K562 (cell line): ENCODE data around the gene MYOZ3. TPM values are rescaled to one million over a fixed set of nuclear protein-coding genes. Genes with fewer than 3 reads are reported as not detected.

Experiments used
- ATAC-seq: fragments of 200-7000 bp; cut with Tn5 transposase; 3 replicates; pipeline ENCODE4 v1.9.1; 2020; ENCODE audit warnings: moderate library complexity
- BruUV-seq: library from RNA; stranded (reverse); fragments of 400-500 nt; replicated peaks from 2 replicates; lab custom pipeline; 2021; lab: Mats Ljungman, UMichigan
- CTCF ChIA-PET: fragments of 300-600 bp; formaldehyde crosslinking; extraction: SDS; loops from one replicate; lab custom pipeline; 2021; ENCODE audit warnings: low intra/inter-chr PET ratio; lab: Yijun Ruan, JAX
- POLR2A ChIA-PET: fragments of 300-600, 350-650 bp; sonication (Branson Sonifier 250); formaldehyde crosslinking; extraction: SDS; loops from one replicate; lab custom pipeline; 2021; ENCODE audit warnings: antibody characterized with exemption, inconsistent platforms; lab: Yijun Ruan, JAX
- DNase-seq, 4 experiments: peaks; one replicate each; pipeline versions ENCODE4 v3.0.0 to v3.0.0-alpha.2; 2011 to 2018; ENCODE audit warnings: low spot score in 3 of 4, mixed read lengths in 3 of 4; ENCODE audit errors: extremely low read depth in 1 of 4
- FAIRE-seq: peaks from 2 replicates; lab custom pipeline; 2011; peaks lifted over from hg19 to GRCh38; lab: Jason Lieb, UNC
- H2AFZ ChIP-seq: 2 replicates; pipeline ENCODE4 v1.6.0; 2011; ENCODE audit warnings: low read depth, low read length, control low read depth, inconsistent platforms
- H3K27ac ChIP-seq: fragments of 200-600 bp; 3 replicates; pipeline ENCODE4 v1.8.0; 2011; ENCODE audit warnings: low read depth, mild to moderate bottlenecking, control low read depth, inconsistent platforms, low read length, moderate library complexity, mixed read lengths; ENCODE audit errors: extremely low read depth
- H3K27me3 ChIP-seq, 2 experiments: fragments of 300-600 bp in 1 of 2; 2 replicates in 1 of 2; 3 replicates in 1 of 2; pipeline versions ENCODE4 v1.6.0 to v1.8.0; 2011; ENCODE audit warnings: inconsistent platforms in 2 of 2, low read length in 2 of 2, mild to moderate bottlenecking in 1 of 2, mixed read lengths in 1 of 2, moderate library complexity in 1 of 2; ENCODE audit not compliant: control insufficient read depth in 2 of 2, insufficient read depth in 2 of 2
- H3K36me3 ChIP-seq: fragments of 300-600 bp; 3 replicates; pipeline ENCODE4 v1.8.0; 2011; ENCODE audit warnings: mild to moderate bottlenecking, low read length, inconsistent platforms; ENCODE audit not compliant: control insufficient read depth, insufficient read depth
- H3K4me1 ChIP-seq, 2 experiments: fragments of 200-600 bp in 1 of 2; replicated peaks in 1 of 2; 2 replicates in 1 of 2; 3 replicates in 1 of 2; pipeline versions ENCODE4 v1.5.1 to v1.8.0; 2011; ENCODE audit warnings: inconsistent platforms in 2 of 2, low read length in 2 of 2, mild to moderate bottlenecking in 1 of 2, mixed read lengths in 1 of 2, moderate library complexity in 1 of 2; ENCODE audit not compliant: control insufficient read depth in 2 of 2, insufficient read depth in 2 of 2
- H3K4me2 ChIP-seq: 2 replicates; pipeline ENCODE4 v1.6.1; 2011; ENCODE audit warnings: low read length, control low read depth, inconsistent platforms, mixed read lengths; ENCODE audit not compliant: insufficient read depth
- H3K4me3 ChIP-seq: fragments of 200-600 bp; sonication (generic), shearing (Covaris generic); 2 replicates; pipeline ENCODE4 v1.5.1; 2016; ENCODE audit warnings: control low read depth, inconsistent platforms
- H3K79me2 ChIP-seq: fragments of 200-600 bp; 3 replicates; pipeline ENCODE4 v1.8.0; 2011; ENCODE audit warnings: low read length, inconsistent platforms; ENCODE audit not compliant: control insufficient read depth, insufficient read depth
- H3K9ac ChIP-seq, 2 experiments: 2 replicates each; pipeline versions ENCODE4 v1.6.0 to v1.6.1; 2011; ENCODE audit warnings: low read depth in 2 of 2, low read length in 2 of 2, control low read depth in 1 of 2, inconsistent platforms in 1 of 2, mild to moderate bottlenecking in 1 of 2, mixed read lengths in 1 of 2; ENCODE audit not compliant: insufficient read depth in 1 of 2
- H3K9me1 ChIP-seq: one replicate; pipeline ENCODE4 v1.6.0; 2011; ENCODE audit warnings: inconsistent platforms, mild to moderate bottlenecking, low read length, moderate library complexity; ENCODE audit not compliant: control insufficient read depth, insufficient read depth
- H3K9me3 ChIP-seq: replicated peaks from 2 replicates; pipeline ENCODE4 v1.5.1; 2011; ENCODE audit warnings: low read depth, low read length, inconsistent platforms; ENCODE audit not compliant: control insufficient read depth, insufficient read depth
- H4K20me1 ChIP-seq: replicated peaks from 2 replicates; pipeline ENCODE4 v1.6.1; 2011; ENCODE audit warnings: low read length, inconsistent platforms, mixed read lengths; ENCODE audit not compliant: control insufficient read depth, insufficient read depth
- BRCA1 ChIP-seq, 2 experiments: fragments of 450-650 bp in 1 of 2; sonication (generic) in 1 of 2; formaldehyde crosslinking in 1 of 2; IDR thresholded peaks; 2 replicates each; pipeline versions ENCODE4 v1.5.0 to v1.6.1; 2017 to 2020; ENCODE audit warnings: mild to moderate bottlenecking in 1 of 2, missing genetic modification reagents in 1 of 2
- CBFA2T2 ChIP-seq: fragments of 450-650 bp; conservative IDR thresholded peaks from 2 replicates; pipeline ENCODE4 v1.6.1; 2017; ENCODE audit warnings: mild to moderate bottlenecking
- CEBPB ChIP-seq: fragments of 450-650 bp; IDR thresholded peaks from 2 replicates; pipeline ENCODE4 v1.6.1; 2016; ENCODE audit warnings: missing genetic modification characterization, missing compliant biosample characterization
- CTBP1 ChIP-seq: fragments of 450-650 bp; IDR thresholded peaks from 2 replicates; pipeline ENCODE4 v1.6.1; 2016; ENCODE audit warnings: borderline replicate concordance
- GATAD2A ChIP-seq: fragments of 450-650 bp; IDR thresholded peaks from 2 replicates; pipeline ENCODE4 v1.6.1; 2017
- JUND ChIP-seq, 2 experiments: IDR thresholded peaks; 2 replicates in 1 of 2; 3 replicates in 1 of 2; pipeline ENCODE4 v1.6.1; 2011; ENCODE audit warnings: borderline replicate concordance in 2 of 2, low read depth in 2 of 2, low read length in 2 of 2, improper control_type of control experiment in 1 of 2, missing biosample characterization in 1 of 2, missing genetic modification characterization in 1 of 2, missing genetic modification reagents in 1 of 2
- MTA1 ChIP-seq: fragments of 450-650 bp; IDR thresholded peaks from 2 replicates; pipeline ENCODE4 v1.6.1; 2017; ENCODE audit warnings: borderline replicate concordance
- MTF1 ChIP-seq: fragments of 250-450 bp; sonication (Bioruptor Pico); IDR thresholded peaks from 2 replicates; pipeline ENCODE4 v1.9.0; 2021; ENCODE audit warnings: moderate library complexity, mild to moderate bottlenecking, inconsistent platforms, borderline replicate concordance
- POLR3G ChIP-seq: IDR thresholded peaks from 2 replicates; pipeline ENCODE4 v1.6.1; 2011; ENCODE audit not compliant: insufficient read length, insufficient replicate concordance; ENCODE audit errors: extremely low read depth
- ZBED1 ChIP-seq: IDR thresholded peaks from 2 replicates; pipeline ENCODE4 v1.6.1; 2014
- ZFP30 ChIP-seq: fragments of 250-450 bp; sonication (Bioruptor Pico); IDR thresholded peaks from 2 replicates; pipeline ENCODE4 v1.8.0; 2022; ENCODE audit warnings: moderate library complexity, mild to moderate bottlenecking, inconsistent platforms, borderline replicate concordance
- ZNF121 ChIP-seq: sonication (generic); formaldehyde crosslinking; conservative IDR thresholded peaks from 2 replicates; pipeline ENCODE4 v1.8.0; 2022; ENCODE audit warnings: missing genetic modification reagents
- ZNF354B ChIP-seq: fragments of 250-450 bp; sonication (Bioruptor Pico); IDR thresholded peaks from 2 replicates; pipeline ENCODE4 v1.4.0; 2020
- ZNF507 ChIP-seq: conservative IDR thresholded peaks from 2 replicates; pipeline ENCODE4 v1.6.1; 2017; ENCODE audit warnings: missing genetic modification characterization, missing compliant biosample characterization
- ZNF589 ChIP-seq: fragments of 200-800 bp; sonication (Bioruptor generic); IDR thresholded peaks from 2 replicates; pipeline ENCODE4 v1.6.1; 2016; ENCODE audit warnings: low read depth, missing genetic modification characterization, missing compliant biosample characterization
- WGBS: fragments of 100-300 bp; shearing (Covaris generic); methylation state at CpG from one replicate; pipeline ENCODE4 v1.1.6; 2016; ENCODE audit warnings: low coverage, mixed read lengths; ENCODE audit not compliant: insufficient coverage; ENCODE audit errors: missing lambda C conversion rate; 5-methylcytosine and 5-hydroxymethylcytosine counted together
- in situ Hi-C: fragments of 300-500 bp; cut with MboI; formaldehyde crosslinking; loops from 4 replicates; pipeline ENCODE4 v1.15.0; 2018; ENCODE audit warnings: inconsistent platforms, mixed read lengths
- intact Hi-C: fragments of 100-400 bp; cut with micrococcal nuclease; formaldehyde crosslinking; loops from 2 replicates; pipeline ENCODE4 v1.14.2; 2022
- polyA plus RNA-seq, 8 experiments: library from polyadenylated mRNA; depleted of rRNA in 4 of 8; stranded (reverse) in 5 of 8; unstranded in 3 of 8; fragments of >200 nt; fragmentation: Nextera tagmentation in 2 of 8; fragmentation: Illumina TruSeq in 1 of 8; extraction: Ambion mirVana in 2 of 8; extraction: Trizol in 1 of 8; gene quantifications; 2 replicates each; pipeline versions ENCODE4 v1.2.1 to v1.2.3, GENCODE V29; 2011 to 2014; ENCODE audit warnings: inconsistent platforms in 1 of 8, missing spikeins in 1 of 8
- total RNA-seq, 7 experiments: library from RNA; depleted of rRNA in 6 of 7; stranded (reverse); fragments of >200 nt in 6 of 7; fragmentation: Illumina TruSeq in 2 of 7; extraction: Trizol in 2 of 7; gene quantifications; 2 replicates each; pipeline versions ENCODE4 v1.2.1 to v1.2.3, GENCODE V29; 2011 to 2021; ENCODE audit warnings: low replicate concordance in 1 of 7
- TF ChIP-seq, protein P1 (sequence below), 2 experiments: fragments of 150-350 bp in 1 of 2; IDR thresholded peaks; 2 replicates each; pipeline ENCODE4 v1.6.1; 2012 to 2016; ENCODE audit warnings: low read depth in 2 of 2, low read length in 2 of 2, mild to moderate bottlenecking in 1 of 2, moderate library complexity in 1 of 2
- TF ChIP-seq, protein P2 (sequence below): fragments of 450-650 bp; IDR thresholded peaks from 2 replicates; pipeline ENCODE4 v1.6.1; 2017; ENCODE audit warnings: mild to moderate bottlenecking, moderate library complexity
- TF ChIP-seq, protein P3 (sequence below): IDR thresholded peaks from 2 replicates; pipeline ENCODE4 v1.6.1; 2014; ENCODE audit warnings: antibody characterized with exemption

MYOZ3 gene
- total and polyA plus RNA-seq, 9 of the 15 experiments (the other 6 are each of a cell fraction or from before 2014, with no cell fraction given), result not detected

DNA sequence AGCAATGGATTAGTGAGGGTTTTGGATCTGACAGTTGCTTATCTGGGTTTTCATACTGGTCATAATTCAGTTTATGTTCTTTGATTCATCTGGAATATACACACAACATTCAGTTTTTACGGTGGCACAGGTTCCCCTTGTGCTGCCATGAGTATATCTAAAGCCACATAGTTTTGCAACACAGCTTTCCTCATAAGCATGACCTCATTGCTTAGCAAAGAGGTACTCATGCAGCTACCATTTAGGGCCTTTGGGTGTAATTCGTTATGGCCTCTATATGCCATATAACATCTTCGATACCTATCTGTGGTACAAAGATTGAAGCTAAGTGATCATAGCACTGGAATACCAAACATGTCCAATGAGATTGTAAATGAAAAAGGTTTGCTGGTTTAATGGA is 42.7 kb downstream of the MYOZ3 start:
- H3K27me3 ChIP-seq, result no peaks in the 10 kb centered on the region
- H3K9me1 ChIP-seq, result no peaks in the 10 kb centered on the region
- peaks cover 18% of the 10 kb centered on the region for H3K36me3 ChIP-seq
- peaks cover 0 to 20% of the 10 kb centered on the region in 2 experiments; a peak in 3 of 5 replicates for H3K4me1 ChIP-seq
- H3K79me2 ChIP-seq, result peaks cover 21% of the 10 kb centered on the region
- 36% methylated on average over 3 of the region's 3 CpGs for WGBS
- no peak overlapping the region for H3K9ac ChIP-seq
- no peaks in the 10 kb centered on the region for H4K20me1 ChIP-seq
- 0 out of 3 replicates have a peak overlapping the region, but pooled peaks have one; percentile 22 for H3K27ac ChIP-seq
- no peak overlapping the region for H3K4me3 ChIP-seq
- in situ Hi-C loops, result no loop called here
- no TSS peak for BruUV-seq
- no peak for DNase-seq
- FAIRE-seq, result peak; percentile 6
- POLR2A ChIA-PET, result interaction anchor here (0.6 to 2.6 kb wide), 11 partner anchors 8 to 145 kb away, joined by 3 to 9 read pairs (median 3); partner anchors contain the start of gene DCTN4
- H3K9me3 ChIP-seq, result no peaks in the 10 kb centered on the region
- no peak overlapping the region for H3K4me2 ChIP-seq
- H2AFZ ChIP-seq, result peak overlapping the region; percentile 7; the same call in 1 of the 2 replicates
- ATAC-seq, result no peak
- CTCF ChIA-PET, result no interaction called here
- intact Hi-C loops, result loop anchor here (5.0 kb wide), 1 partner anchor 54 kb away; the partner anchor contains the start of gene DCTN4
- TF ChIP-seq ZNF121 (CRISPR knock-in tag), result no peak
- TF ChIP-seq ZBED1, result no peak
- no peak for TF ChIP-seq POLR3G
- TF ChIP-seq MTA1, result no peak
- peak; percentile 47; the same call in 1 of the 2 replicates for TF ChIP-seq JUND (IDR thresholded peaks at IDR 0.05; ENCODE audit: borderline replicate concordance, low read depth, low read length)
- TF ChIP-seq JUND (tag; IDR thresholded peaks at IDR 0.05; ENCODE audit: borderline replicate concordance, low read depth, low read length), result peak; percentile 62; the same call in 1 of the 3 replicates
- TF ChIP-seq, protein P1, sequence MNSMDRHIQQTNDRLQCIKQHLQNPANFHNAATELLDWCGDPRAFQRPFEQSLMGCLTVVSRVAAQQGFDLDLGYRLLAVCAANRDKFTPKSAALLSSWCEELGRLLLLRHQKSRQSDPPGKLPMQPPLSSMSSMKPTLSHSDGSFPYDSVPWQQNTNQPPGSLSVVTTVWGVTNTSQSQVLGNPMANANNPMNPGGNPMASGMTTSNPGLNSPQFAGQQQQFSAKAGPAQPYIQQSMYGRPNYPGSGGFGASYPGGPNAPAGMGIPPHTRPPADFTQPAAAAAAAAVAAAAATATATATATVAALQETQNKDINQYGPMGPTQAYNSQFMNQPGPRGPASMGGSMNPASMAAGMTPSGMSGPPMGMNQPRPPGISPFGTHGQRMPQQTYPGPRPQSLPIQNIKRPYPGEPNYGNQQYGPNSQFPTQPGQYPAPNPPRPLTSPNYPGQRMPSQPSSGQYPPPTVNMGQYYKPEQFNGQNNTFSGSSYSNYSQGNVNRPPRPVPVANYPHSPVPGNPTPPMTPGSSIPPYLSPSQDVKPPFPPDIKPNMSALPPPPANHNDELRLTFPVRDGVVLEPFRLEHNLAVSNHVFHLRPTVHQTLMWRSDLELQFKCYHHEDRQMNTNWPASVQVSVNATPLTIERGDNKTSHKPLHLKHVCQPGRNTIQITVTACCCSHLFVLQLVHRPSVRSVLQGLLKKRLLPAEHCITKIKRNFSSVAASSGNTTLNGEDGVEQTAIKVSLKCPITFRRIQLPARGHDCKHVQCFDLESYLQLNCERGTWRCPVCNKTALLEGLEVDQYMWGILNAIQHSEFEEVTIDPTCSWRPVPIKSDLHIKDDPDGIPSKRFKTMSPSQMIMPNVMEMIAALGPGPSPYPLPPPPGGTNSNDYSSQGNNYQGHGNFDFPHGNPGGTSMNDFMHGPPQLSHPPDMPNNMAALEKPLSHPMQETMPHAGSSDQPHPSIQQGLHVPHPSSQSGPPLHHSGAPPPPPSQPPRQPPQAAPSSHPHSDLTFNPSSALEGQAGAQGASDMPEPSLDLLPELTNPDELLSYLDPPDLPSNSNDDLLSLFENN (IDR thresholded peaks at IDR 0.05; ENCODE audit: low read depth in 2 of 2, low read length in 2 of 2), result no peak
- TF ChIP-seq, protein P2, sequence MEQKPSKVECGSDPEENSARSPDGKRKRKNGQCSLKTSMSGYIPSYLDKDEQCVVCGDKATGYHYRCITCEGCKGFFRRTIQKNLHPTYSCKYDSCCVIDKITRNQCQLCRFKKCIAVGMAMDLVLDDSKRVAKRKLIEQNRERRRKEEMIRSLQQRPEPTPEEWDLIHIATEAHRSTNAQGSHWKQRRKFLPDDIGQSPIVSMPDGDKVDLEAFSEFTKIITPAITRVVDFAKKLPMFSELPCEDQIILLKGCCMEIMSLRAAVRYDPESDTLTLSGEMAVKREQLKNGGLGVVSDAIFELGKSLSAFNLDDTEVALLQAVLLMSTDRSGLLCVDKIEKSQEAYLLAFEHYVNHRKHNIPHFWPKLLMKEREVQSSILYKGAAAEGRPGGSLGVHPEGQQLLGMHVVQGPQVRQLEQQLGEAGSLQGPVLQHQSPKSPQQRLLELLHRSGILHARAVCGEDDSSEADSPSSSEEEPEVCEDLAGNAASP, result no peak
- TF ChIP-seq MTF1 (CRISPR knock-in tag), result no peak
- TF ChIP-seq ZNF589 (CRISPR knock-in tag), result no peak
- TF ChIP-seq CEBPB (tag), result peak; percentile 90
- no peak for TF ChIP-seq CTBP1
- TF ChIP-seq CBFA2T2, result no peak
- TF ChIP-seq ZNF507 (tag), result no peak
- TF ChIP-seq ZNF354B (CRISPR knock-in tag), result no peak
- no peak for TF ChIP-seq ZFP30
- TF ChIP-seq, protein P3, sequence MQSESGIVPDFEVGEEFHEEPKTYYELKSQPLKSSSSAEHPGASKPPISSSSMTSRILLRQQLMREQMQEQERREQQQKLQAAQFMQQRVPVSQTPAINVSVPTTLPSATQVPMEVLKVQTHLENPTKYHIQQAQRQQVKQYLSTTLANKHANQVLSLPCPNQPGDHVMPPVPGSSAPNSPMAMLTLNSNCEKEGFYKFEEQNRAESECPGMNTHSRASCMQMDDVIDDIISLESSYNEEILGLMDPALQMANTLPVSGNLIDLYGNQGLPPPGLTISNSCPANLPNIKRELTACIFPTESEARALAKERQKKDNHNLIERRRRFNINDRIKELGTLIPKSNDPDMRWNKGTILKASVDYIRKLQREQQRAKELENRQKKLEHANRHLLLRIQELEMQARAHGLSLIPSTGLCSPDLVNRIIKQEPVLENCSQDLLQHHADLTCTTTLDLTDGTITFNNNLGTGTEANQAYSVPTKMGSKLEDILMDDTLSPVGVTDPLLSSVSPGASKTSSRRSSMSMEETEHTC, result no peak
- no peak for TF ChIP-seq BRCA1 (IDR thresholded peaks at IDR 0.05)
- no peak for TF ChIP-seq BRCA1 (CRISPR knock-in tag; IDR thresholded peaks at IDR 0.05)
- no peak for TF ChIP-seq GATAD2A
